GM21529 (cell line): ENCODE results near the gene TMEM52.
"Not testable (repeated sequence)": the region's sequence is repeated elsewhere in the genome, so short reads cannot be mapped to it uniquely, and the experiment has no call there.

Experiments used
- ATAC-seq: cut with Tn5 transposase; IDR thresholded peaks from one replicate; pipeline ENCODE4 v1.9.1; 2021; ENCODE audit not compliant: unreplicated experiment

Gene TMEM52

DNA sequence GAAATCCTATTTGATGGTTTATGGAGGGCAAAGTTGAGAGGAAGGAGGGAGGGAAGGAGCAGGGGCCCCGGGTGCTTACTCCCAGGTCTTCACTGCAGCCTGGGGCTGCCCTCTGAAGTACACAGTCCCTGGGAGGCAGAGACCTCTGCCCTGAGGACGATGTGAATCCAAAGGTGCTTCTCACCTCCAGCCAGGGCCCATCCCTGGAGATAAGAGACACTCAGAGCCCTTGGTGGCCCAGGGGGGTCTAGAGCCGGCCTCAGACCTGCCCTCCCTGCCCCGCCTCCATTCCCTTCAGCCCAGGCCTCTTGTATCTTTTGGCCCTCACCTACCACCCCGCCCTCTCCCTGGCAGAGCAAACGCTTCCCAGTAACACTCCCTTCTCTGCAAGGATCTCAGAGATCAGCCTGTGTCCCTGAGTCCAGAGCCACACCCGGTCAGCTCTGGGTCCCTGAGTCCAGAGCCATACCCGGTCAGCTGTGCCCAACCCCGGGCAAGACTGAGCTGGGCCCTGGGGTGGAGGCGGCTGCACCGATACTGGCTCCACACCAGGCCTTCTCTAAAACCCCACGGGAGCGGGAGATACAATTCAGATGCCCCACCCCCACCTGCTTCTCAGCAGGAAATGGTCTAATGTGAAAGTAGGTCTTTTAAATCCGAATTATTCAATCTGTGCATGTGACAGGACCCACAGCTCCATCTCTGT is 24.6 kb downstream of the TMEM52 start:
- no peak for ATAC-seq

DNA sequence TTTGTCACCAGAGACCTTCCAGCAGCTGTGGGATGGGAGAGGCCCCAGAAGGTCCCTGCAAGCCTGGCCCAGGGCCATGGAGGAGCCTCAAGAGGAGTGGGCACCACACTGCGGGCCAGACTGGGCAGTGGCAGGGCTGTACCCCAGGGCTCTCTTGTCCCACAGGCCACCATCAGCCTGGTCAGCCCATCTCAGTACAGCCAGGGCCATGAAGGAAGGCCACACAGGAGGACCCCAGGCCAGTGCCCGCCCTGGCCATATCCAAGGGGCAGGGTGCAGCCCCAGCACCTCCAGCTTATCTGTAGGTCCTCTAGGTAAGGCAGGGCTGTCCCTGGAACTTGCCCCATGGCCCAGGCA is 25.1 kb downstream of the TMEM52 start:
- ATAC-seq = no peak

DNA sequence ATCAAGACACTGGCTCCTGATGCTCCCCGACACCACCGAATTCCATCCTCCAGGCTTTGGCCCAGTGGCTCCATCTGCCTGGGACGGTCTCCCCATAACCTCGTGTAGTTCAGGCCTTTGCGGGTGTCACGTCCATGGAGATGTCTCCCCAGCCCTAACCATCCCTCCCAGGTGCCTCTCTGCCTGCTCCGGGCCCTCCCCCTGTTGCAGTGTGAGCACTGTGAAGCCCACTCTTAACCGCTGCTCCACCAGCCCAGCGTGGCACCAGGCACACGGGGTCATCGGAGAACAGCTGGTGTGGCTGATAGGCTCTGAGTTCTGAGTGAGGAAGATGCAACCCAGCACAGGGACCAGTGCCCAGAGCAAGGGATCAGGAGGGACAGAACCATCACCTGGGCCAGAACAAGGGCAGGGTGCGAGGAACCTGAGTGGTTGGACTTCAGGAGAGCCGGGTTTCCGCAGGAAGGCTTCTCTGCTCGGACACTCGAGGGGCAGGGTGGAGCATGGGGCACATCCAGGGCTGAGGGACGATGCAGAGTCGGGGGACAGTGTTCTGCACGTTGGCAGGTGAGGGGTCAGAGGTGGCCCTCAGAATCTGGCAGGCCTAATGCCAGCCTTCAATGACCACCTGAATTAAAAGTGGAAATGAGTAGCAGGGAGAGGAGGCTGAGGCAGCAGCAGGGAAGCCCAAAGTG is 25.6 kb downstream of the TMEM52 start:
- no peak for ATAC-seq

DNA sequence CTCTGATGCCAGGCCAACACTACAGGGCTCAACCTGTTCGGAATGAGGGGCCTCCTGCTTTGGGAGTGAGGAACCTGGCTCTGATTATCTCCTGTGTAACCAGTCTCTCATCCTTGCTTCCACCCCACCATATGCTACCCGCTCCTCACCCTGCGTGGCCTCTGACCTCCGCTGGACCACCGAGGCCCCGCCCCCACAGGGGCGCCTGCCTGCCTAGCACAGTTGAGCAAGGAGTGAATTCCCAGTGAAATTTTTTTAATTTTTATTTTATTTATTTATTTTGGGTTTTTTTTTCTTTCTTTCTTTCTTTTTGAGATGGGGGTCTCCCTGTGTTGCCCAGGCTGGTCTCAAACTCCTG is 26.3 kb downstream of the TMEM52 start:
- ATAC-seq = no peak

DNA sequence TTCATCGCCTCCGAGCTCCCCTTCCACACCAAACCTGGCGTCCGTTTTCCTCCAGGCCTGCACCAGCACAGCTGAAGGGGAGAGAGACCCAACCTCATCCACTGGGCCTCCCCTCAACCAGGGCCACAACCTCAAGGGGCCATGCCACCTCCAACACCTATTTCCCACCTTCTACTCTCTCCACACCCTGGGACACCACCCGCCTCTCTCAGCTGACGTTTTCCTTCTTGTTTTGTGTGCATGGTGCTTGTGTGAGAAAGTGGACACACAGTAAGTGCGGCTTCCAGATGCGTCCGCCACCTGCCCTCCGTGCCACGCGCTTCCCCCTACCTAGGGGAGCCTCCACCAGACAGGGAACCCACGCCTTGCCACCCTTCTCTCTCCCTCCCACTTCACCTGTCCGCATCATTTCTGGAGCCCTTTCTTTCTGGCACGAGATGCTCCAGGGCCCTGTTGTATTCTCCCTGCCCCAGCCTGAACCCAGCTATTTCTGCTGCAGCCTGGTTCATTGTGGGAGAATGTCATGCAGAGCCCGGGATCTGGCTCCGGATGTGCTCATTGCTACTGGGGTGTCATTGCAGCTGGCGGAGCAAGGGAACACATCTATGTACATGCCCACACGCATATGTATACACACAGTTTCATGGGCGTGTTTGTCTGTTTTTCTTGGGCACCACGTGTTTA is 26.9 kb downstream of the TMEM52 start:
- ATAC-seq = no peak

DNA sequence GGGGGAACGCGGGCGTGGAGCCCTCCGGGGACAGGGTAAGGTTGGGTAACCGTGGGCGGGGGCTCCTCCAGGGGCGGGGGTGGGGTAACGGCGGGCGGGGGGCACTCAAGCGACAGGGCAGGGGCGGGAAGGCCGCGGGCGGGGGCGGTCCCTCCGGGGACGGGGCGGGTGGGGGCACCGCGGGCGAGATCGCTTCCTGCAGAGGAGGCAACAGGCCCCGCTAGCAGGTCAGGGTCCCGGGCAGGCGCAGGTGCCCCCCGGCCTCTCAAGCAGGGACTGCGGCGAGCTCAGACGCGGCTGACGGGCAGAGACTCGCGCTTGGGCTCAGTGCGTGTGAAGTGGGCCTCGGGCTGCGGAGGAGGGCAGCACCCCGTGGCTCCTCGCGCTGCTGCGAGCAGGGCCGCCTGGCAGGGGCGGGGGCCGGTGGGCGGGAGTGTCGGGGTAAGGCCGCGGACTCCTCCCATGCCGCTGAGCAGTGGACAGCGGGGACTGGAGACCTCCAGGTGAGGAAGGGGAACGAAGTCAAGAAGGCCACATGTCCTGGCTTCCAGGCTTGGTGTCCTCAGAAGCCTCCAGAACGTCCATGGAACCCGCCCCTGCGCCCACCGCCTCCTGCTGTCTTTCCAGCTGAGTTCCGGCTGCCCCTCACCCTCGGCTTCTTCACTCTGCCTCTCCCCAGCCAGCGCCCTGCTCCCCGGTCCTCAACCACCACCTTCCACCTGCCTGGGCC is 27.6 kb downstream of the TMEM52 start:
- peak; percentile 31 for ATAC-seq

DNA sequence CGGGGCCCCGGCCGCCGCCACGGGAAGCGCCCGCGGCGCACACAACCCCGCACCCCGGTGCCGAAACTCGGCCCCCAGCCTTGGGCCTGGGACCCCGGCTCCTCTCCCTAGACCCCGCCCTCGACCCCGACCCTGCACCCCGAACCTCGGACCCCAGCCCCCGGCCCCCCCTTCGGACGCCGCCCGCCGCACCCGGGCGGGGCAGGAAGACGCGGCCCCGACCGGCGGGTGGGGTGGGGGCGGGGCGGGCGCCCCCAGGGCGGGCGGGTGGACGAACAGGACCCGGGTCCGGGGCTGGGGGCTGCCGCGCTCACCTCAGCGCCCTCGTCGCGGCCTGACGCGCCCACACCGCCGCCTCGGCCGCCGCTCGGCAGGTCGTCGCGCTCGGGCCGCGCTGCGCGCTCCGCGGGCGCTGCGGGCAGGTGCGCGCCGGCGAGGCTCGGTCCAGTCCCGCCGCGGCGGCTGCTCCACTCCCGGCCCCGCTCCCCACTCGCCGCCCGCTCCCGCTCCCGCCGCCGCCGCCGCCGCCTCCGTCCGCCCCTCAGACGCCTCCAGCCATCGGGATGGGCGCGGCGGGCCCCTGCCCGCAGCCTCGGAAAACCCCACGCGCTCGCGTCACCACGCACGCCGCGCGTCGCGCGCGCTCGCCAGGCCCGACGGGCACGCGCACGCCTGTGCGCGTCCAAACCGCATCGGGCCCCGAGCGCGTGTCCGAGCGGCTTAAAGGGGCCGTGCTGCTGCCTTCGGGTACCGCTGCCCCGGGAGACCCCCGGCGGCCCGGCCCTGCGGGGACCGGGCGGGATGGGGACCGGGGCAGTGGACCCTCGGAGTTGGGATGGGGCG is 28.4 kb downstream of the TMEM52 start, which contains the start of gene GNB1:
Gene GNB1, minus strand, starts transcription at position 582 of the 843 bp plus-strand sequence. CDS start 65,634 bp downstream, outside the sequence.
- peak; percentile 64 for ATAC-seq

DNA sequence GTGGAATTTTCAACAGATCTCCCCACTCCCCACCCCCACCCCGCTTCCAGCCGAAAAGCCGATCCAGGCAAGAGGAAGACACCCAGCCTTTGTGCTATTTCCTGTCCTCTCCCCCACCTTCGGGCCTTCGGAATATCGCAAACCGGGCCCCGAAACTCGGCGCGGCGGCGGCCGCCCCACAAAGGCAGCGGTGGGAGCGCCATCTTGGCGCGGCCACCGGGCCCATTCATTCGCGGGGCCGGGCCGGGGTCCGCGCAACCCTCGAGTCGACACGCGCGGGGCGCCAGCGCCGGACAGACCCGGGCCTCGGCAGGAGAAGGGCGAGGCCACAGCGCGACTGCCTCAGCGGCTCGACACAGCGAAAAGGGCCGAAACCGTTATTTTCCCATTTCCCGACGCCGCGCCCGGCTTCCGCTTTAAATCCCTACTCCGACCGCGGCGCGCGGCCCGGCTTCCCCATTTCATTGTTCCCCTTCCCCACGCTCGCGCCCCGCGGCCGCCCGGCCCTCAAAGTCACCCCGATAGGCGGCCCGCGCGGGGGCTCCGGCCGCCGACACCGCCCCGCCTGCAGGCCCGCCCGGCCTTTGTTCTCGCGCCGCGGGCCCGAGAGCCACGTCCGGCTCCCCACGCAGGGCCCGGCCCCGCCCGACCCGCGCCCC is 29.1 kb downstream of the TMEM52 start:
- peak; percentile 33 for ATAC-seq

DNA sequence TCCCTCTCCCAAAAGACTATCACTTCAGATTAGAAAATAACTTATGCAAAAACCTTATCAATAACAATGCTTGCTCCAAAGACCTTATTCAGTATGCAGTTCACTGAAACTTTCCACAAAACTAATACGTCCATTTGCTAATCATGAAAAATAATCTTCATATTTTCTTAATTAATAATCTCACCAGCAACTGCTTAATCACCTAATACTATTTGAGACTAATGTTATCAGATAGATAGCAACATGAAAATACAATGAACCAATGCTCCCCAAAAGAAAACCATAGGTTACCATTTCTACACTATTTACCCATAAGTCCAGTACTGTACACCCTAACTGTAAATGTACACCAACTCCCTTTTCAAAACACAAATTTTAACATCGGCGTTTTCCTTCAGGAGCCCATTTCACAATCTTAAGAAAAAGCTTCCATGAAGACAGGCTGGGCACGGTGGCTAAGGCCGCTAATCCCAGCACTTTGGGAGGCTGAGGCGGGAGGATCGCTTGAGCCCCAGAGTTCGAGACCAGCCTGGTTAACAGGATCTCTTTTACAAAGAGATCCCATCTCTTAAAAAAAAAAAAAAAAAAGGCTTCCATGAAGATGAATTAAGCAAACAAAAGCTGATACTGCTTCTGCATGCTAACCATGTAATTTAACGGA is 29.9 kb downstream of the TMEM52 start:
- ATAC-seq = no peak

DNA sequence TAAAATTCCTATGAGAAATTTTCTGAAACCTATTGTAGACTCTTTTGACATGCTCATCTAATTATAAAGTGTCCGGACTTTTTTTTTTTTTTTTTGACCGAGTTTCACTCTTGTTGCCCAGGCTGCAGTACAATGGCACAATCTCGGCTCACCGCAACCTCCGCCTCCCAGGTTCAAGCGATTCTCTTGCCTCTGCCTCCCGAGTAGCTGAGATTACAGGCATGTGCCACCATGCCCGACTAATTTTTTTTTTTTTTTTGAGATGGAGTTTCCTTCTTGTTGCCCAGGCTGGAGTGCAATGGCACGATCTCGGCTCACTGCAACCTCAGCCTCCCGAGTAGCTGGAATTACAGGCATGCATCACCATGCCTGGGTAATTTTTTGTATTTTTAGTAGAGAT is 35.2 kb downstream of the TMEM52 start:
- ATAC-seq = not testable (repeated sequence)

DNA sequence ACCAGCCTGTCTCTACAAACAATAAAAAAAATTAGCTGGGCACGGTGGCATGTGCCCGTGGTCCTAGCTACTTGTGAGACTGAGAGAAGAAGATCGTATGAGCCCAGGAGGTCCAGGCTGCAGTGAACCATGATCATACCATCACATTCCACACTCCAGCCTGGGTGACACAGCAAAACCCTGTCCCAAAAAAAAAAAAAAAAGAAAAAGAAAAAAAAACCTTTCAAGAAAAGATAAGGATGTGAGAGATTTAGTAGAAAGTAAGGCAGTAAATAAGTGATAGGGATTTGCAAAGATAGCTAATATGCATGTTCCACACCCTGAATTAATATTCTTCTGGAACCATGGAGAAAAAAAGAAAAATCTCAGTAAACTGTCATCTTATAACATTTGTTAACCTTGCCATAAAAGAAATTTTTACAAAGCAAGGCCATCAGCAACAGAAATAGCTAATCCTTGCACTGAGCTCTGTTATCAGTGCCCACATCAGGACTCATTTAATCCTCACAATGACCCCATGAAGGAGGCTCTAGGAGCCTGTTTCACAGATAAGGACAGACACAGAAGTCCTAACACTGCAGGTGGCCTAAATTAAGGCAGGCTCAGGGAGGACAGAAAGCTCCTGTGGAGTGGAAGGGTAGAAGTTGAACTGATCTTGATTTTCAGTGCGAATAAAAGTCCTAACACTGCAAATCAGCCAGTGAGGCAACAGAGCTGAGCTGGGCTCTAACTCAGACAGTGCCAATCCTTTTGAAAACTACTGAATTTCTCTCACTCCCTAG is 35.8 kb downstream of the TMEM52 start:
- ATAC-seq = no peak

DNA sequence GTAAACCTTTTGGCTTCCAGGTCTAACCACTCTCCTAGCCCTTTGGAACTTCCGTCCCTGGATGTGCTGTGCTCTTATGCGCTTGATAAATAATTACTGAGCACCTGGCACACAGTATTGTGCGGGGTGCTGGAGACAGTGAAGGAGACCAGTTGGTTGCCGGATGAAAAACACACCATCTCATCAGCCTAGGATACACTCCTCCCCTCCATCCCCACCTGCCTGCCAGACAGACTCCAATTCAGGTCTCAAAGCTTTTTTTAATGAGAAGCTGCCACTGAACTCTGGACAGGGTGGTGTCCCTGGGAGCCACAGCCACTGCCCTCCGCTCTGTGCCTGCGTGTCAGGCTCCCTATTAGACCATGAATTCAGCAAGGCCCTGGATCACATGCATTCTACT is 37.4 kb downstream of the TMEM52 start:
- no peak for ATAC-seq

DNA sequence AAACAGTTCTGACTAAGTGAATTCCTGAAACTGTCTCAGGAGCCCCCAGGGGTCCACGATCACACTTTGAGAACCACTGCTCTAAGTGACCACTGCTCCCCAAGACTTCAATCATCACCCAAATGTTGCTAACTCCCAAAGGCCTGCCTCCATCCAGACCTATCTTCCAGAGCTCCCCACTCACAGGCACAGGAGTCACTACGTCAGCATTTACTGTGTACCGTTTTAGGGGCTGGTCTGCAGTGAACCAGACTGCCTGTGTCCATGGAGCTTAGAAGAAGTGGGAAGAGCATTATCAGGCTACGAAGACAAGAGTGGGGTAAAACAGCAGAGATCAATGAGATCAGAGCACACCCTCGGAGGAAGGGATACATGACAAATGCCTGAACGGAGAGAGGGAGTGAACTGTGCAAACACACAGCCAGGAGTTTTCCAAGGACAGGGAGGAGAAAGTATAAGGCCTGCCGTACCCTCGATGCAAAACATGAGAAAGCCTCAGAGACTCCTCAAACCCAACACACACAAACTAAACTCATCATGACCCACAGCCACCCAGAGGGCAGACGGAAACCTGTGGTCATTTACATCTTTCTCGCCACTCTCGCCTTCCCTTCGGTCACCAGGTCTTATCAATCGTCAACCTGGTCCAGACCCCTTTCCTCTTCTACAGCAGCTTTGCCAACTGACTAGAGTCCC is 38.3 kb downstream of the TMEM52 start:
- no peak for ATAC-seq

DNA sequence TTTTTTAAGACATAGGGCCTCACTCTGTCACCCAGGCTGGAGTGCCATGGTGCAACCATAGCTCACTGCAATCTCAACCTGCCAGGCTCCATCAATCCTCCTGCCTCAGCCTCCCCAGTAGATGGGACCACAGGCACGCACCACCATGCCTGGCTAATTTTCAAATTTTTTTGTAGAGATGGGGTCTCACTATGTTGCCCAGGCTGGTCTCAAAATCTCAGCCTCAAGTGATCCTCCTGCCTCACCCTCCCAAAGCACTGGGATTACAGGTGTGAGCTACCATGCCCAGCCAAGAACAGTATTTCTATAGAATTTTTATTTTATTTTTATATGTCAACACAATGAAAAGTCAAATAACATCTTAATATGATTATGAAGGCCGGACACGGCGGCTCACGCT is 39.1 kb downstream of the TMEM52 start:
- ATAC-seq = no peak

DNA sequence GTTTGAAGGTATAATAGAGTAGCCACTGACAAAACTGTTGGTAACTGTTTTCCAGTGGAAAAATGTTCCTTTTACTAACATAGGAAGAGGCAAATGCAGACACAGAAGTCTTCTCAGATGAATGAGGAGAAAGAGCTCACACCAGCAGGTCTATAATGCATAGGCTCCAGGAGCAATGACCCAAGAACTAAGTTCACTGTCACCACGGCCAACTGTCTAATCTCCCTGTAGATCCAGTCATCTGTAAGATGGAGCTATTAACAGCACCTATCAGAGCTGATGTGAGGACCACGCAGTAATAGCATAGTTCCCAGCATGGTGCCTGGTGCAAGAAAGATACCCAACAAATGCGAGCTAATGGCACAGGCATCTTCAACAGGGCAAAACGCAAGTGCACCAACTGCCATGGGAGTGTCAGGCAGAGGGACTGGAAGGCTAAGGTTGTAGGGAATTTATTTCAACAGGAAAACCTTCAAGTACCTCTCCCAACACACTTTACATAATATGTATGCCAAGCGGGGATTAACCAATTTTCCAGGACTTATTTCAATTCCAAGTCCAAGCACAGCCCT is 41.1 kb downstream of the TMEM52 start:
- ATAC-seq = no peak

DNA sequence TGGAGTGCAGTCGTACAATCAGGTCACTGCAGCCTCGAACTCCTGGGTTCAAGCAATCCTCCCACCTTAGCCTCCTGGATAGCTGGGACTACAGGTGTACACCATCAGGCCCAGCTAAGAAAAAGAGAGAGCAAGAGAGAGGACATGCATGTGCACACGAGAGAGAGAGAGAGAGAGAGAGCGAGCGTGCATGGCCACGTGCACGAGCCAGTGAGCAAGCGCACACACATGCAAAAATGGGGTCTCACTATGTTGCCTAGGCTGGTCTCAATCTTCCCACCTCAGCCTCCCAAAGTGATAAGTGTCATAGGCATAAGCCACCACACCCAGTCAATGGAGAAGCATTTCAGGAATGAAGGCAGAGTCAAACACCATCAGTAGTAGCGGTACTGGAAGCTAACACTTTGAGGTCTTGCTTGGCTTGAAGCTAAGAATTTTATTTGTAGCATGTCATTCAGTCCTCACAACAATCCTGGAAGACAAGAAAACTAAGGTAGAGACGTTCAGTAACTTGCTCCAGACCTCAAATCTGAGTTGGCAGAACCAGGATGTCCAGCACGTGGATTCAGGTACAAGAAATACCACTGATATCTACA is 42.6 kb downstream of the TMEM52 start:
- no peak for ATAC-seq

DNA sequence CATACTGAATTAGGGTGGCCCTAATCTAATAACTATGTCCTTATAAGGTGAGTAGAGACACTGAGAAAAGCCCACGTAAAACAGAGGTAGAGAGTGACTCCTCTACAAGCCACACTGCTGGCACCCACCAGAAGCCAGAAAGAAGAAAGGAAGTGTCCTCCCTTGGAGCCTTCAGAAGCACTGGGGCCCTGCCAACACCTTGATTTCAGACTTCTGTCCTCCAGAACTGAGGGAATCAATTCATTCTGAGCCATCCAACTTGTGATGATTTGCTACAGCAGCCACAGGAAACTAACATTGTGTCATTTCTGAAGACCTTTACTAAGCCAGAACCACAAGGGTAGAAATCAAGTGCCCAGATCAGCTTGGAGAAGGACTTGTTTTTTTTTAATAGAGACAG is 43.1 kb downstream of the TMEM52 start:
- ATAC-seq = no peak

DNA sequence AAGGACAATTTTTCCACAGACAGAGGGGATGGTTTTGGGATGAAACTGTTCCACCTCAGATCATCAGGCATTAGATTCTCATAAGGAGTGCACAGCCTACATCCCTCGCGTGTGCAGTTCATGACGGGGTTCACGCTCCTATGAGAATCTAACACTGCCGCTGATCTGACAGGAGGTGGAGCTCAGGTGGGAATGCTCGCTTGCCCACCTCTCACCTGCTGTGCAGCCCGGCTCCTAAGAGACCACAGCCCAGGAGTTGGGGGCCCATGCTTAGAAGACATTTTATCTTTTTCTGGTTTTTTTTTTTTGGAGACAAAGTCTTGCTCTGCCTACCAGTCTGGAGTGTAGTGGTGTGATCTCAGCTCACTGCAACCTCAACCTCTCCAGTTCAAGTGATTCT is 44.2 kb downstream of the TMEM52 start:
- ATAC-seq = no peak
